NB4 (cell line): ENCODE results near the gene OPCML.

ENCODE experiments used
- DNase-seq: peaks from one replicate; pipeline ENCODE4 v3.0.0; 2010; ENCODE audit warnings: low read depth
- H3K4me3 ChIP-seq: one replicate; pipeline ENCODE4 v1.5.1; 2011; ENCODE audit warnings: mild to moderate bottlenecking, low read depth, low read length, moderate library complexity
- MYC ChIP-seq: IDR thresholded peaks from 2 replicates; pipeline ENCODE4 v1.6.1; 2011; ENCODE audit warnings: low read depth, low read length
- POLR2A ChIP-seq: IDR thresholded peaks from 2 replicates; pipeline ENCODE4 v1.6.1; 2011; ENCODE audit warnings: mild to moderate bottlenecking; ENCODE audit not compliant: insufficient read length; ENCODE audit errors: extremely low read depth
- TF ChIP-seq, protein P1 (sequence below): IDR thresholded peaks from 2 replicates; pipeline ENCODE4 v1.6.1; 2011; ENCODE audit warnings: low read depth, low read length
- TF ChIP-seq, protein P2 (sequence below): IDR thresholded peaks from one replicate; pipeline ENCODE4 v1.5.1; 2012; ENCODE audit warnings: low read depth, low read length

OPCML gene

DNA sequence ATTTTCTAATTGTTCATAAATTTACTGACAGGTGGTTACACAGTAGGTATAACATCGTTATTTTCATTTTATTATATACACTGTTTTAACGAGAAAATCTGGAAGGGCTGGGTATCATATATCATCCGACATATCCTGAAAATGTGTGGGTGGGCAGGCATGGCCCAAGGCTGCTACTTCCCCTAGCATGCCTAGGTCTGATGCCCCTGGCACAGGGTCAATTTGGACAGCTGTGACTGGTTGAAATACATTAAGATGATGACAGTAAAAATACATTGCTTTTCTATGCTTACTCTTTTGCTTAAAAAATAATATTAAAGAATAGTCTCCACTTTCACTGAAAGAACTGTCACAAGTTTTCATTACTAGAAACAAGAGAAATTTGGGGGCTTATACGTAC is 908.8 kb downstream of the OPCML start:
- no peak overlapping the region for H3K4me3 ChIP-seq
- DNase-seq = no peak
- TF ChIP-seq, protein P1, sequence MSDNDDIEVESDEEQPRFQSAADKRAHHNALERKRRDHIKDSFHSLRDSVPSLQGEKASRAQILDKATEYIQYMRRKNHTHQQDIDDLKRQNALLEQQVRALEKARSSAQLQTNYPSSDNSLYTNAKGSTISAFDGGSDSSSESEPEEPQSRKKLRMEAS = no peak
- TF ChIP-seq MYC (no peak), POLR2A (no peak)
- TF ChIP-seq, protein P2, sequence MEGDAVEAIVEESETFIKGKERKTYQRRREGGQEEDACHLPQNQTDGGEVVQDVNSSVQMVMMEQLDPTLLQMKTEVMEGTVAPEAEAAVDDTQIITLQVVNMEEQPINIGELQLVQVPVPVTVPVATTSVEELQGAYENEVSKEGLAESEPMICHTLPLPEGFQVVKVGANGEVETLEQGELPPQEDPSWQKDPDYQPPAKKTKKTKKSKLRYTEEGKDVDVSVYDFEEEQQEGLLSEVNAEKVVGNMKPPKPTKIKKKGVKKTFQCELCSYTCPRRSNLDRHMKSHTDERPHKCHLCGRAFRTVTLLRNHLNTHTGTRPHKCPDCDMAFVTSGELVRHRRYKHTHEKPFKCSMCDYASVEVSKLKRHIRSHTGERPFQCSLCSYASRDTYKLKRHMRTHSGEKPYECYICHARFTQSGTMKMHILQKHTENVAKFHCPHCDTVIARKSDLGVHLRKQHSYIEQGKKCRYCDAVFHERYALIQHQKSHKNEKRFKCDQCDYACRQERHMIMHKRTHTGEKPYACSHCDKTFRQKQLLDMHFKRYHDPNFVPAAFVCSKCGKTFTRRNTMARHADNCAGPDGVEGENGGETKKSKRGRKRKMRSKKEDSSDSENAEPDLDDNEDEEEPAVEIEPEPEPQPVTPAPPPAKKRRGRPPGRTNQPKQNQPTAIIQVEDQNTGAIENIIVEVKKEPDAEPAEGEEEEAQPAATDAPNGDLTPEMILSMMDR = no peak

DNA sequence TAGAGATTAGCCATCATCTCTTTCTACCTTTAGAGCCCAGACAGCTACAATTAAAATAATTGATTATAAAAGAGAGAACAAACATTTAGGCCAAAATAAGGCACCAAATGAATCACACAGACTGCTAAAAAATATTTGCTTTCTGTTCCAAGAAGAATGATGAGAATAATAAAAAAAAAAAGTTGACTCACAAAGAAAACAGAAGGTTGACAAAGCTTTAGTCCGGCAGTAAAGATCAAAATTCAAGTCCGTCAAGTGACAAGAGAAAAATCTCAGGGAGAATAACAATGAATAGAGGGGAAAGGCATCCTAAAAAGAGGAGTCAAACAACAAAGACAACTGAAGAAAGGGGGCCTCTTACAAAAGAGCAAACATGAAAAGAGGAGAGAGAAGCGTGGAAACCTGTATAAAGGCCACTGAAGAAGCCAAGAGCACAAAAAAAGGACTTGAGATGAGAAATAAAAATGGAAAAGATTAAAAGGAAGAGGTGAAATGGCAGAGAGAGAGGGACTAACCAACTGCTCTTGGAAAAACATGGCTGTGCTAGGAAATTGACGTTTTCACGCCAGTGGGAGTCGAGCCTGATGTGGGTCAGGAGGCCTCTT is 910.2 kb downstream of the OPCML start:
- H3K4me3 ChIP-seq = no peak overlapping the region
- no peak for TF ChIP-seq POLR2A
- TF ChIP-seq, protein P1 = no peak
- no peak for TF ChIP-seq MYC
- TF ChIP-seq, protein P2 = no peak
- DNase-seq = no peak

DNA sequence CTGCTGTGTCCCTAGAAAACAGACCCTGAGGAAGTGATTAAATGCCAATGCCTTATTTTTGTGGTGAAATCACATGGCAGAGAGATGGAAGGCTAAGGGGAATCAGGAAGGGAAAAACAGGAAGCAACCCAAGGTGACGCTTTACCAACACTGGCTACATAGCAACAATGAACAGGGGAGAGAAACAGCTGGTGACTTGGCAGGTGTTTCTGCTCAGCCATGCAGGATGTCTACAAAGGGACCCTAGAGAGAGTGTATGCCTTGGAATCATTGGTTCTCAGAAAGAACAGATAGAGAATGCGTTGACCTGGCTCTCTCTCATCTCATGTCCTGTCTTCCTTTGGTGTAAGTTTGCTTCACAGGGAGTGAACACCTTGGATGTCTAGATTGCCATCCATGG is 911.9 kb downstream of the OPCML start:
- TF ChIP-seq MYC (no peak), POLR2A (no peak)
- TF ChIP-seq, protein P2 = no peak
- TF ChIP-seq, protein P1 = no peak
- no peak for DNase-seq
- no peak overlapping the region for H3K4me3 ChIP-seq

- H3K4me3 ChIP-seq = no peak overlapping the region
- TF ChIP-seq MYC (no peak), POLR2A (no peak)
- TF ChIP-seq, protein P1 = no peak
- TF ChIP-seq, protein P2 = no peak
- no peak for DNase-seq
These were observed 921.5 kb downstream of the OPCML start for GRCh38 chr11:132610791-132611190.

- DNase-seq = no peak
- TF ChIP-seq, protein P1 = no peak
- TF ChIP-seq MYC = no peak
- TF ChIP-seq, protein P2 = no peak
- TF ChIP-seq POLR2A = no peak
- H3K4me3 ChIP-seq = no peak overlapping the region
These were observed 922.1 kb downstream of the OPCML start for GRCh38 chr11:132610216-132610615.

DNA sequence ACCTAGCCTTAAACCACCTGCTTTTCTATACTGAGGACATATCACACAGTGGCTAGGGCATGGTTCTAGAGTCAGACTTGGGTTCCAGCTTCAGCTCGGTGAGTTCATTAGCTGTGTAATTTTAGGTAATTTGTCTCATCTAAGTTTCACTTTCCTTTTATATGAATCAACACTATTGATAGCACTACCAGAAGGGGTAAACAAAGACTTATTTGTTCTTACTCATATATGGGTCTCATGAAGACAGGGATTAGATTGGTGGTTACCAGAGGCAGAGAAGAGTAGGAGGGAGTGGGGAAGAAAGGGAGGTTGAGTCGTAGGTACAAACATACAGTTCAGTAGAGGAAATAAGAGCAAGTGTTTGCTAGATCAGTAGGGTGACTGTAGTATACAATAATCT is 924.7 kb downstream of the OPCML start:
- no peak overlapping the region for H3K4me3 ChIP-seq
- TF ChIP-seq, protein P1 = no peak
- TF ChIP-seq POLR2A = no peak
- TF ChIP-seq, protein P2 = no peak
- no peak for TF ChIP-seq MYC
- no peak for DNase-seq
